NOMO-1 (cell line): ENCODE measurements around the gene TMEM181.
"Not testable (repeated sequence)": the region's sequence is repeated elsewhere in the genome, so short reads cannot be mapped to it uniquely, and the experiment has no call there.

Source experiments
- DNase-seq, 2 experiments: peaks; one replicate each; lab custom pipeline; 2025; ENCODE audit not compliant: unreplicated experiment in 2 of 2; lab: John Stamatoyannopoulos, UW

Gene TMEM181

GRCh38 chr6:158633127-158633526 lies 73.2 kb downstream of the TMEM181 start:
- DNase-seq: no peak

DNA sequence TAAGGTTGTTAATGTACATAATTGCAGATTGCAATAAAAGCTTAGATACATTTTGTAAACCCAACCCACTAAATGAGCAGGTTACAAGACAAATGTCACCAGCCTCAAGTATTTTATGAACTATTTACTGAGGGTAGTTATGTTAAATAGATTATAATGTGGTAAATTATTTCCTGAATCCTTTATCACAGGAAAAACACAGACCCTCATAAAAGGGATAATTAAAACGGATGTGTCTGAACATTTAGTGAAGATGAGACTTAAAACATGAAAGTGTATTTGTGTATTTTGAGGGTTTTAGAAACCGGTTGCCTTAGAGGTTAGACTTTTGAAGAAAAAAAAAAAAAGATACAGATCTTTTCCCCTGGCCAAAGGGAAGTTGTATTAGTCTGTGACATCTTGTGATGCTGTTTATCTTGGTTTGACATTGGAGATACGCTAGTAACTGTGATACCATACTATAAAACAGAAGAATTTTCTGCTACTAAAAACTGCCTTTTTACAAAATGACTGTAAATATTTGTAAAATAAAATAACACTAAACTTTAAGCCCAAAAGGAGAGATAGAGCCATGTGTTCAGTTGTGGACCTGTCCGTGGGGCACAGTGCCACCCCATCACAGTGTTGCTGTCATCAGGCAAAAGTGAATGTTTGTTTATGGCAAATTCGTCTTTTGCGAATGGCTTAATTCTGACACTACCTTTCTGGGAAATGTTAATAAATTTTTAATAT lies 75.0 kb downstream of the TMEM181 start:
- DNase-seq: no peak

- DNase-seq: no peak
Observed at GRCh38 chr6:158635427-158636073, 75.7 kb downstream of the TMEM181 start.

DNA sequence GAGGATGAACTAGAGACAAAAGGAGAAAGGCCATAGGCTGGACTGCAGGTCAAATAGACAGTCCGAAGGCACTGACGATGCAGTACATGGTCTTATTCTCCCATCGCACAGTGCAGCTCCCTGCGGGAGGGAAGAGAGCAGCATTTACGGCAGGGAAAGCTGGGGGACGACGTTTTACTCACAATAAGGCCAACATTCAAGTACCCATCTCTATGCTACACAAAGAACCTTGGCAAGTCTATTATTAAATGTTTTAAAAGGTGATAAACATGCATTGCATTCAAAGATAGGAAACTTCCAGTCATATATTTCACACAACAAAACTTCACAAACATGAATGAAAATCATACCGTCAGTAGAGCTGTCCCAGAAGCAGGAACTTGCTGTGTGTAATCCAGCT lies 76.9 kb downstream of the TMEM181 start:
- DNase-seq: no peak

- DNase-seq: no peak
Observed at GRCh38 chr6:158638324-158638854, 78.5 kb downstream of the TMEM181 start.

GRCh38 chr6:158639056-158639455 lies 79.2 kb downstream of the TMEM181 start:
- DNase-seq: no peak

GRCh38 chr6:158640519-158640918 lies 80.6 kb downstream of the TMEM181 start:
- no peak for DNase-seq

DNA sequence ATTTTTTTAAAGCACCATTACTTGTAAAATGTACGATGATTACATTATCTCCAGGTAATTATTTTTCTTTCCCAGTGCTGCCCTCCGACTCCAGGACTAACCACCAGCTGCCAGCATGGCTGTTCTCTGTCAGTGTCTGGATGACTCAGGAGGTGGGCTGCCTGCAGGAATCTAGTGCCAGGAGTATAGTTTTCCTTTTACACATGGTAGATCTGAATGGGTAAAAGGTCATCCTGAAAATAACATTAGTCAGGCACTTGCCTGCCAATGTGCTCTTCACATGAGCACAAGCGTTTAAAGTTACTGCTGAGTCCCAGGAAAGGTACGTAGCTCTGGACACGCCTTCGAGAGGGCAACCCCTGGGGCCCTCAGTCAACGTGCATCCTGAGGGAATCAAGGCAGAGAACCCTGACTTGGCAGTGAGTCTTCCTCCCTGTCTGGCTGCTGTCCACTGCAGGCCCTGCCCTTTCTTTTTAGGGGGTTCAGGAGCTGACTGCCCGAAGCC lies 82.3 kb downstream of the TMEM181 start:
- no peak for DNase-seq

GRCh38 chr6:158643836-158644230 lies 83.9 kb downstream of the TMEM181 start:
- peak in 1 of 2 experiments; percentile 30 for DNase-seq

DNA sequence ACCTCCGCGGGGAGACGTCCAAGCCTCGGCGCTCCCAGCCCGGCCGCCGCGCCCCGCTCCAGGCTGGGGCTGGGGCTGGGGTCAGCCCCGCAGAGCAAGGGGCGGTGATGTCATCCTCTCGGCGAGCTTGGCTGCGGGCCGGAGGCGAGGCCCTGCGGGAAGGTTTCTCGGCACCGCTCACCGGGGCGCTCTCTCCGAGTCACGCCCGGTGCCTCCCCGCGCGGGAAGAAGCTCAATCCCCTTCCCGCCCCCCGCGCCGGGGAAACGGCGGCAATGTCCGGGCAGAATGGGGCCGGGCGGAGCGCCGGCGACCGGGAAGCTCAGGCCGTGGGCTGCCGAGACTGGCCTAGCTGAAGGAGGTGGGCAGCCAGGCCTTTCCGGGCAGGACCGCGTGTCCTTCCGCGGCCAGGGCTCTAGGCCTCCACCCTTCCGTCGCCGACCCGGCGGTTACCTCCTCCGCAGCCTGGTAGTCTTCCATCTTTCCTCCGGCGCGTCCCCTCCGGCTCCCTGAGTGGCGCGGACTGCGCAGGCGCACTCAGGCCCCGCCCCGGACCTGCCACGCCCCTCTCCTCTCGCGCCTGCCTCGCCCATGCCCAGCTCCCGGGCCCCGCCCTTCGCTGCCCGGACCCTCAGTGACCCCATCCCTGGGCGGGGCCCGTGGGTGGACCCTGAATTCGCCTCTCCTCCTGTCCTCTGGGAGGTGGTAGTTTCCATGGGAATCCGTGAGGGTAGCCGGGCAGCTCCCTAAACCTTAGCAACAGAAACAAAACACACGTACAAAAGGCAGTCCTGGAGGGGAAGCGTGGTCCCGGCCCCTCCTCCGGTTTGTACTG lies 84.6 kb downstream of the TMEM181 start, which contains the start of gene DYNLT1:
DYNLT1 (minus strand) TSS at position 513 of the 833 bp plus-strand sequence; CDS start at position 478, 35 bp downstream.
- peak; percentile 80 to 83 for DNase-seq

DNA sequence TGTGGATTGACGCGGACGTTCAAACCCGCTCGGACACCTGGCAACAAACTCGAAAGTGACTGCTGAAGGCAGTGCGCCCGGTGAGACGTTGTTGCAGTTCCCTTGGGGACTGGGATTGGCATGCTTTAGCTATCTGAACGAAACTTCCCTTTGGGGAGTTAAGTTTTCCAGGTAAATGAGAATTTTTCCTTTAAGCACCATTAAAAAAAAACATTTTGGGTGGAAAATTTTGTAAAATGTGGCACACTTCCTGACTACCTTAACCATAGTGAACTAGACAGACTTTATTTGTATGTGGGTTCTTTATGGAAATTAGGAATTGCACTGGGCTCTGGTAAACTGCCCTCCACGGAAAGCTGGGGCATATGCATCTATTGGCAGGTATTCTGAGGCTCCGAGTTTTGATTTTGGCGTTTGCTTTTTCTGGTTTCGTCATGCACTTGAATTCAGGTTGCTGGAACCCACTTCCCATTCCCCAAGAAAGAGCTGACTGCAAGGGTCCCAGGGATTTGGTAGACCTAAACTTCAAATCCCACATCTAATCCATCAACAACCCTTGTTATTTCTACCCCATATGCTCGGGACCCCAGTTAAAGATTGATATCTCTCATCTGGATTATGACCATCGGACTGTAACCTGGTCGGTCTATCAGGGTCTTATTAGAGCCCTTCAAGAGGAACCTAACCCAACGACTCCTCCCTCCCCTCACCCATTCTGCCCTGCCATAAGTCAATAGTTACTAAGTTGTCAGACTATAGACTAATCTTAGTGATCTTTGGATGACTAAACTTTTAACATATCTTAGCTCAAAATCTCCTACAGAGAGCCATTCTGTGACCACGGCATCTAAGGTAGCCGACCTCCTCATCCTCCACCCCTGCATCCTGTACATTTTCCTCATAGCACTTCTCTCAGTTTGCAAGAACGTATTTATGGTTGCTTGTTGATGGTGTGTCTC lies 85.5 kb downstream of the TMEM181 start:
- no peak for DNase-seq

GRCh38 chr6:158646023-158646910 lies 86.4 kb downstream of the TMEM181 start:
- no peak for DNase-seq

- no peak for DNase-seq
Observed at GRCh38 chr6:158647501-158647900, 87.6 kb downstream of the TMEM181 start.

- DNase-seq: no peak
Observed at GRCh38 chr6:158648682-158649131, 88.8 kb downstream of the TMEM181 start.

DNA sequence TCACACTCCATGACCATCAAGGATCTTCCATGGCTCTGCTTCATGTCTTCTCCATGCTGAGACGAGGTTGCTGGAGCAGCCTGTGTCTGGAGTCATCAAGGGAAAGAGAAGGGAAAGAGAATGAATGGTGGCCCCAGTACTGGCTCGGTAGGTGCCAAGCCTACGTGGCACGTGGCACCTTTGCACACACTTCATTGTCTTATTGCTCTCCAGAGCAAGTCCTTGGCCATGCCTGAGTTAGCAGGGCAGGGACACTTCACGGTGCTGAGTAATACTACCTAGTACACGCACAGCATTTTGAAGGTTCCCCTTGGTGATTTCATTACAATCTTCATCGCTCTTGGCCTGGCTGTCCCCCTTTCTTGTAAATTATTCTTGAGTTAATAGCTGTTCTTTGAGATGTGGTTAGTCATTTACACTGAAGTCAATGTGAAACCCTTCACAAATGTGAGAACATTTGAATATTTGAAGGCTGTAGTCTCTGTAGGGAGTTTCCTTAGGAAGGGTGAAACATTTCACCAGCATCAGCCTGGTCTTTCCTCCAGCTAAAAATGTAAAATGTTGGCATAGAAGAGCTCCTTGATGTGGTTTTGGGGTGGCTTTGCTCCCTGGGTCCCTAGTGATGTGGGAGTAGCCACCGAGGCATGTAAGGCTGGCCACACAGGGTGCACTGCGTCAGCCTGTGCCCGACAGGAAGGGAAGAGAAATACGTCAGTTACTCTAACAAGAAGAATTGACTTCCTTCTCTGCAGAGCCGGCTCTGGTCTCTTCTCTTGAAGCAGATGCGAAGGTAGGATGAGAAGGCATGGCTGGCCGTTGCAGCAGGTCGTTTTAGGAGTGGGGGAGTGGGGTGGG lies 89.6 kb downstream of the TMEM181 start, which contains the start of gene SYTL3:
SYTL3 (plus strand) TSS at position 766 of the 855 bp plus-strand sequence. CDS start 13,215 bp downstream, outside the sequence.
- peak; percentile 32 to 68 for DNase-seq

DNA sequence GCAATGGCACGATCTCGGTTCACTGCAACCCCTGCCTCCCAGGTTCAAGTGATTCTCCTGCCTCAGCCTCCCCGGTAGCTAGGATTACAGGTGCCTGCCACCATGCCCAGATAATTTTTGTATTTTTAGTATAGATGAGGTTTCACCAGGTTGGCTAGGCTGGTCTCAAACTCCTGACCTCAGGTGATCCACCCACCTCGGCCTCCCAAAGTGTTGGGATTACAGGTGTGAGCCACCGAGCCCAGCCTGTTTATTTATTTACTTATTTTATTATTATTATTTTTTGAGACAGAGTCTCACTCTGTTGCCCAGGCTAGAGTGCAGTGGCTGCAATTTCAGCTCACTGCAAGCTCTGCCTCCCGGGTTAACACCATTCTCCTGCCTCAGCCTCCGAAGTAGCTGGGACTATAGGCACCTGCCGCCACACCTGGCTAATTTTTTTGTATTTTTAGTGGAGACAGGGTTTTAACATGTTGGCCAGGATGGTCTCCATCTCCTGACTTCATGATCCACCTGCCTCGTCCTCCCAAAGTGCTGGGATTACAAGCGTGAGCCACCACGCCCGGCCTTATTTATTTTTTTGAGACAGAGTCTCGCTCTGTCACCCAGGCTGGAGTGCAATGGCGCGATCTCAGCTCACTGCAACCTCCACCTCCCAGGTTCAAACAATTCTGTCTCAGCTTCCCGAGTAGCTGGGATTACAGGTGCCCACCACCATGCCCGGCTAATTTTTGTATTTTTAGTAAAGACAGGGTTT lies 92.3 kb downstream of the TMEM181 start:
- not testable (repeated sequence) for DNase-seq
